ENCODE measurements around the gene GNA12. TPM values are rescaled to one million over a fixed set of nuclear protein-coding genes. Genes with fewer than 3 reads are reported as not detected.

The GNA12 gene
- total and polyA plus RNA-seq, 10 of the 15 experiments (the other 5 are each of a cell fraction or from before 2014, with no cell fraction given), result 1.9 to 51.8 (median 12.6) TPM

DNA sequence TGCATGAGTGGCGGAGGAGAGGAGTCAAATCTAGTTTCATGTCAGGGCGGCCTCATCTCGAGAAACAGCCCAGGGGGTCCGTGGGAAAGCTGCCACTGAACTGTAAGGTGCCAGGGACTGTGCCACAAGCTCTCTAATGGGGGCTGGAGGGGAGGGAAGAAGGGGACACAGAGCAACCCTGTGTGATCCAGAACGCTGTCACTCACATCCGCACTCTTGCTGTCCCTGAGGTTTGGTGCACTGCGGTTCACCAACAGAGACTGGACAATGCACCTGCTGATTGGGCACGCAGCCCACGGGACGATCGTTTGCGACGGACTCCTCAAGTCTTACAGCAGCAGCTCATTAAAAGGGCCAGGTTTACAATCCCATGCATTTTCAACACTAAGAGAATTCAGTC lies 108.4 kb downstream of the GNA12 start:
- no peak for DNase-seq (ENCODE audit: low read depth, low spot score)
- Histone ChIP-seq H3K36me3 (ENCODE audit: control insufficient read depth in 2 of 2, insufficient read depth in 2 of 2, low read length in 1 of 2) (peaks cover 0 to 5% of the 10 kb centered on the region in 2 experiments; a peak in 2 of 4 replicates), H3K4me2 (ENCODE audit: control insufficient read depth, insufficient read depth) (no peak overlapping the region)

GRCh38 chr7:2734751-2735571 lies 109.1 kb downstream of the GNA12 start:
- ChIA-PET RAD21 (ENCODE audit: unreplicated experiment) (no interaction called here), CTCF (interaction anchor here (0.8 to 1.2 kb wide), 2 partner anchors 8 to 17 kb away, joined by 3 to 4 read pairs; no protein-coding TSS in a partner anchor), SMC1A (ENCODE audit: uncharacterized antibody, unreplicated experiment) (no interaction called here), POLR2A (no interaction called here)
- FAIRE-seq (no peak), ATAC-seq (no peak), DNase-seq (ENCODE audit: low read depth, low spot score) (no peak)
- Histone ChIP-seq H2AFZ (ENCODE audit: control insufficient read depth, low read depth, low read length) (no peak overlapping the region), H3K27ac (ENCODE audit: control insufficient read depth, insufficient read depth) (no peak overlapping the region), H4K20me1 (ENCODE audit: control insufficient read depth, insufficient read depth) (no peaks in the 10 kb centered on the region), H3K9ac (ENCODE audit: control insufficient read depth, insufficient read depth, low read length) (no peak overlapping the region), H3K9me3 (replicated peaks; ENCODE audit: control insufficient read depth, insufficient read depth, low read length) (no peaks in the 10 kb centered on the region), H3K4me1 (ENCODE audit: control insufficient read depth, insufficient read depth, low read length) (peaks cover 8% of the 10 kb centered on the region), H3K4me2 (ENCODE audit: control insufficient read depth, insufficient read depth) (peak overlapping the region; percentile 47), H3K27me3 (replicated peaks in 1 of 2; ENCODE audit: control insufficient read depth in 2 of 2, insufficient read depth in 2 of 2, low read length in 1 of 2) (no peaks in the 10 kb centered on the region), H3K79me2 (ENCODE audit: control insufficient read depth, insufficient read depth, low read length) (no peaks in the 10 kb centered on the region), H3K4me3 (no peak overlapping the region), H3K36me3 (ENCODE audit: control insufficient read depth in 2 of 2, insufficient read depth in 2 of 2, low read length in 1 of 2) (peaks cover 0 to 7% of the 10 kb centered on the region in 2 experiments; a peak in 2 of 4 replicates)
- WGBS (ENCODE audit: insufficient coverage, insufficient replicate concordance, low lambda C conversion rate, missing lambda C conversion rate), result 71% methylated on average over 23 of the region's 33 CpGs
- in situ Hi-C loops (cut with MboI), result no loop called here
- BruUV-seq (replicated peaks), result no TSS peak
- intact Hi-C loops (cut with micrococcal nuclease; ENCODE audit: unreplicated experiment), result no loop called here
- TF ChIP-seq, protein P1, sequence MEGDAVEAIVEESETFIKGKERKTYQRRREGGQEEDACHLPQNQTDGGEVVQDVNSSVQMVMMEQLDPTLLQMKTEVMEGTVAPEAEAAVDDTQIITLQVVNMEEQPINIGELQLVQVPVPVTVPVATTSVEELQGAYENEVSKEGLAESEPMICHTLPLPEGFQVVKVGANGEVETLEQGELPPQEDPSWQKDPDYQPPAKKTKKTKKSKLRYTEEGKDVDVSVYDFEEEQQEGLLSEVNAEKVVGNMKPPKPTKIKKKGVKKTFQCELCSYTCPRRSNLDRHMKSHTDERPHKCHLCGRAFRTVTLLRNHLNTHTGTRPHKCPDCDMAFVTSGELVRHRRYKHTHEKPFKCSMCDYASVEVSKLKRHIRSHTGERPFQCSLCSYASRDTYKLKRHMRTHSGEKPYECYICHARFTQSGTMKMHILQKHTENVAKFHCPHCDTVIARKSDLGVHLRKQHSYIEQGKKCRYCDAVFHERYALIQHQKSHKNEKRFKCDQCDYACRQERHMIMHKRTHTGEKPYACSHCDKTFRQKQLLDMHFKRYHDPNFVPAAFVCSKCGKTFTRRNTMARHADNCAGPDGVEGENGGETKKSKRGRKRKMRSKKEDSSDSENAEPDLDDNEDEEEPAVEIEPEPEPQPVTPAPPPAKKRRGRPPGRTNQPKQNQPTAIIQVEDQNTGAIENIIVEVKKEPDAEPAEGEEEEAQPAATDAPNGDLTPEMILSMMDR (IDR thresholded peaks at IDR 0.05 in 2 of 3, conservative IDR thresholded peaks at IDR 0.05 in 1 of 3; ENCODE audit: control insufficient read depth in 2 of 3, extremely low read depth in 1 of 3, insufficient read depth in 1 of 3, low read depth in 3 of 3, low read length in 3 of 3), result no peak
- TF ChIP-seq KAT2A (conservative IDR thresholded peaks at IDR 0.05; ENCODE audit: control insufficient read depth, low read depth, low read length) (no peak), NFIC (IDR thresholded peaks at IDR 0.05; ENCODE audit: low read depth, low read length) (no peak), BHLHE40 (IDR thresholded peaks at IDR 0.05; ENCODE audit: borderline replicate concordance in 1 of 2, low read depth in 2 of 2, low read length in 1 of 2) (no peak), RFX5 (IDR thresholded peaks at IDR 0.05; ENCODE audit: low read depth, low read length) (no peak), WRNIP1 (IDR thresholded peaks at IDR 0.05; ENCODE audit: borderline replicate concordance, low read depth, low read length) (no peak)
- TF ChIP-seq, protein P2, sequence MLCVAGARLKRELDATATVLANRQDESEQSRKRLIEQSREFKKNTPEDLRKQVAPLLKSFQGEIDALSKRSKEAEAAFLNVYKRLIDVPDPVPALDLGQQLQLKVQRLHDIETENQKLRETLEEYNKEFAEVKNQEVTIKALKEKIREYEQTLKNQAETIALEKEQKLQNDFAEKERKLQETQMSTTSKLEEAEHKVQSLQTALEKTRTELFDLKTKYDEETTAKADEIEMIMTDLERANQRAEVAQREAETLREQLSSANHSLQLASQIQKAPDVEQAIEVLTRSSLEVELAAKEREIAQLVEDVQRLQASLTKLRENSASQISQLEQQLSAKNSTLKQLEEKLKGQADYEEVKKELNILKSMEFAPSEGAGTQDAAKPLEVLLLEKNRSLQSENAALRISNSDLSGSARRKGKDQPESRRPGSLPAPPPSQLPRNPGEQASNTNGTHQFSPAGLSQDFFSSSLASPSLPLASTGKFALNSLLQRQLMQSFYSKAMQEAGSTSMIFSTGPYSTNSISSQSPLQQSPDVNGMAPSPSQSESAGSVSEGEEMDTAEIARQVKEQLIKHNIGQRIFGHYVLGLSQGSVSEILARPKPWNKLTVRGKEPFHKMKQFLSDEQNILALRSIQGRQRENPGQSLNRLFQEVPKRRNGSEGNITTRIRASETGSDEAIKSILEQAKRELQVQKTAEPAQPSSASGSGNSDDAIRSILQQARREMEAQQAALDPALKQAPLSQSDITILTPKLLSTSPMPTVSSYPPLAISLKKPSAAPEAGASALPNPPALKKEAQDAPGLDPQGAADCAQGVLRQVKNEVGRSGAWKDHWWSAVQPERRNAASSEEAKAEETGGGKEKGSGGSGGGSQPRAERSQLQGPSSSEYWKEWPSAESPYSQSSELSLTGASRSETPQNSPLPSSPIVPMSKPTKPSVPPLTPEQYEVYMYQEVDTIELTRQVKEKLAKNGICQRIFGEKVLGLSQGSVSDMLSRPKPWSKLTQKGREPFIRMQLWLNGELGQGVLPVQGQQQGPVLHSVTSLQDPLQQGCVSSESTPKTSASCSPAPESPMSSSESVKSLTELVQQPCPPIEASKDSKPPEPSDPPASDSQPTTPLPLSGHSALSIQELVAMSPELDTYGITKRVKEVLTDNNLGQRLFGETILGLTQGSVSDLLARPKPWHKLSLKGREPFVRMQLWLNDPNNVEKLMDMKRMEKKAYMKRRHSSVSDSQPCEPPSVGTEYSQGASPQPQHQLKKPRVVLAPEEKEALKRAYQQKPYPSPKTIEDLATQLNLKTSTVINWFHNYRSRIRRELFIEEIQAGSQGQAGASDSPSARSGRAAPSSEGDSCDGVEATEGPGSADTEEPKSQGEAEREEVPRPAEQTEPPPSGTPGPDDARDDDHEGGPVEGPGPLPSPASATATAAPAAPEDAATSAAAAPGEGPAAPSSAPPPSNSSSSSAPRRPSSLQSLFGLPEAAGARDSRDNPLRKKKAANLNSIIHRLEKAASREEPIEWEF (IDR thresholded peaks at IDR 0.05; ENCODE audit: insufficient replicate concordance, low read depth, low read length), result no peak

More for the DNA sequence above, 108.4 kb downstream of the GNA12 start:
- 92% methylated on average over 13 of the region's 13 CpGs for WGBS (ENCODE audit: insufficient coverage, insufficient replicate concordance, low lambda C conversion rate, missing lambda C conversion rate)
- Histone ChIP-seq H3K9me3 (replicated peaks; ENCODE audit: control insufficient read depth, insufficient read depth, low read length) (no peaks in the 10 kb centered on the region), H3K4me3 (no peak overlapping the region), H3K79me2 (ENCODE audit: control insufficient read depth, insufficient read depth, low read length) (no peaks in the 10 kb centered on the region), H3K27ac (ENCODE audit: control insufficient read depth, insufficient read depth) (no peak overlapping the region), H3K27me3 (replicated peaks in 1 of 2; ENCODE audit: control insufficient read depth in 2 of 2, insufficient read depth in 2 of 2, low read length in 1 of 2) (no peaks in the 10 kb centered on the region), H4K20me1 (ENCODE audit: control insufficient read depth, insufficient read depth) (no peaks in the 10 kb centered on the region), H2AFZ (ENCODE audit: control insufficient read depth, low read depth, low read length) (no peak overlapping the region), H3K4me1 (ENCODE audit: control insufficient read depth, insufficient read depth, low read length) (peaks cover 8% of the 10 kb centered on the region), H3K9ac (ENCODE audit: control insufficient read depth, insufficient read depth, low read length) (no peak overlapping the region)
- TF ChIP-seq ZNF24 (IDR thresholded peaks at IDR 0.05), result no peak
- ChIA-PET RAD21 (ENCODE audit: unreplicated experiment) (no interaction called here), SMC1A (ENCODE audit: uncharacterized antibody, unreplicated experiment) (no interaction called here), CTCF (interaction anchor here (1.2 kb wide), 1 partner anchor 18 kb away, joined by 4 read pairs; no protein-coding TSS in a partner anchor), POLR2A (no interaction called here)
- intact Hi-C loops (cut with micrococcal nuclease; ENCODE audit: unreplicated experiment), result no loop called here
- FAIRE-seq (no peak), ATAC-seq (no peak)
- no TSS peak for BruUV-seq (replicated peaks)
- in situ Hi-C loops (cut with MboI), result no loop called here
